ENCODE measurements around the gene SLC45A3. TPM values are rescaled to one million over a fixed set of nuclear protein-coding genes. Genes with fewer than 3 reads are reported as not detected.

The SLC45A3 gene
- total RNA-seq, 1 experiment from 2014 or later, result 3.0 TPM

- ChIA-PET CTCF (interaction anchor here (2.0 to 6.5 kb wide), 4 partner anchors 49 to 136 kb away, joined by 11 to 110 read pairs (median 44); no protein-coding TSS in a partner anchor), POLR2A (no interaction called here)
- intact Hi-C loops (cut with micrococcal nuclease; ENCODE audit: unreplicated experiment) (no loop called here), in situ Hi-C loops (cut with HindIII; ENCODE audit: low pct_unique_long_range_greater_than_20kb, low sequenced_read_pairs) (no loop called here)
- no TSS peak for BruUV-seq (replicated peaks)
- Histone ChIP-seq H3K4me3 (ENCODE audit: low read depth in 2 of 2, low read length in 2 of 2) (no peak overlapping the region), H3K27me3 (ENCODE audit: control insufficient read depth, insufficient read depth, low read length) (no peaks in the 10 kb centered on the region), H3K27ac (ENCODE audit: low read length) (no peak overlapping the region), H3K36me3 (ENCODE audit: control insufficient read depth, insufficient read depth, low read length) (no peaks in the 10 kb centered on the region), H3K4me1 (ENCODE audit: control insufficient read depth, insufficient read depth, low read length) (peaks cover 14% of the 10 kb centered on the region), H3K9me3 (ENCODE audit: control insufficient read depth, insufficient read depth, low read depth, low read length) (no peaks in the 10 kb centered on the region)
- TF ChIP-seq POLR2AphosphoS5 (IDR thresholded peaks at IDR 0.05; ENCODE audit: low read depth, low read length), result no peak
- no peak for TF ChIP-seq SIN3A (IDR thresholded peaks at IDR 0.05; ENCODE audit: borderline replicate concordance, insufficient read depth, low read depth, low read length)
- TF ChIP-seq, protein P1, sequence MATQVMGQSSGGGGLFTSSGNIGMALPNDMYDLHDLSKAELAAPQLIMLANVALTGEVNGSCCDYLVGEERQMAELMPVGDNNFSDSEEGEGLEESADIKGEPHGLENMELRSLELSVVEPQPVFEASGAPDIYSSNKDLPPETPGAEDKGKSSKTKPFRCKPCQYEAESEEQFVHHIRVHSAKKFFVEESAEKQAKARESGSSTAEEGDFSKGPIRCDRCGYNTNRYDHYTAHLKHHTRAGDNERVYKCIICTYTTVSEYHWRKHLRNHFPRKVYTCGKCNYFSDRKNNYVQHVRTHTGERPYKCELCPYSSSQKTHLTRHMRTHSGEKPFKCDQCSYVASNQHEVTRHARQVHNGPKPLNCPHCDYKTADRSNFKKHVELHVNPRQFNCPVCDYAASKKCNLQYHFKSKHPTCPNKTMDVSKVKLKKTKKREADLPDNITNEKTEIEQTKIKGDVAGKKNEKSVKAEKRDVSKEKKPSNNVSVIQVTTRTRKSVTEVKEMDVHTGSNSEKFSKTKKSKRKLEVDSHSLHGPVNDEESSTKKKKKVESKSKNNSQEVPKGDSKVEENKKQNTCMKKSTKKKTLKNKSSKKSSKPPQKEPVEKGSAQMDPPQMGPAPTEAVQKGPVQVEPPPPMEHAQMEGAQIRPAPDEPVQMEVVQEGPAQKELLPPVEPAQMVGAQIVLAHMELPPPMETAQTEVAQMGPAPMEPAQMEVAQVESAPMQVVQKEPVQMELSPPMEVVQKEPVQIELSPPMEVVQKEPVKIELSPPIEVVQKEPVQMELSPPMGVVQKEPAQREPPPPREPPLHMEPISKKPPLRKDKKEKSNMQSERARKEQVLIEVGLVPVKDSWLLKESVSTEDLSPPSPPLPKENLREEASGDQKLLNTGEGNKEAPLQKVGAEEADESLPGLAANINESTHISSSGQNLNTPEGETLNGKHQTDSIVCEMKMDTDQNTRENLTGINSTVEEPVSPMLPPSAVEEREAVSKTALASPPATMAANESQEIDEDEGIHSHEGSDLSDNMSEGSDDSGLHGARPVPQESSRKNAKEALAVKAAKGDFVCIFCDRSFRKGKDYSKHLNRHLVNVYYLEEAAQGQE (IDR thresholded peaks at IDR 0.05; ENCODE audit: insufficient read depth in 1 of 2, low read depth in 2 of 2, low read length in 1 of 2), result no peak
- TF ChIP-seq, protein P2, sequence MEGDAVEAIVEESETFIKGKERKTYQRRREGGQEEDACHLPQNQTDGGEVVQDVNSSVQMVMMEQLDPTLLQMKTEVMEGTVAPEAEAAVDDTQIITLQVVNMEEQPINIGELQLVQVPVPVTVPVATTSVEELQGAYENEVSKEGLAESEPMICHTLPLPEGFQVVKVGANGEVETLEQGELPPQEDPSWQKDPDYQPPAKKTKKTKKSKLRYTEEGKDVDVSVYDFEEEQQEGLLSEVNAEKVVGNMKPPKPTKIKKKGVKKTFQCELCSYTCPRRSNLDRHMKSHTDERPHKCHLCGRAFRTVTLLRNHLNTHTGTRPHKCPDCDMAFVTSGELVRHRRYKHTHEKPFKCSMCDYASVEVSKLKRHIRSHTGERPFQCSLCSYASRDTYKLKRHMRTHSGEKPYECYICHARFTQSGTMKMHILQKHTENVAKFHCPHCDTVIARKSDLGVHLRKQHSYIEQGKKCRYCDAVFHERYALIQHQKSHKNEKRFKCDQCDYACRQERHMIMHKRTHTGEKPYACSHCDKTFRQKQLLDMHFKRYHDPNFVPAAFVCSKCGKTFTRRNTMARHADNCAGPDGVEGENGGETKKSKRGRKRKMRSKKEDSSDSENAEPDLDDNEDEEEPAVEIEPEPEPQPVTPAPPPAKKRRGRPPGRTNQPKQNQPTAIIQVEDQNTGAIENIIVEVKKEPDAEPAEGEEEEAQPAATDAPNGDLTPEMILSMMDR (IDR thresholded peaks at IDR 0.05), result no peak
- TF ChIP-seq TCF7L2 (IDR thresholded peaks at IDR 0.05; ENCODE audit: low read depth, low read length), result no peak
- ATAC-seq (no peak), DNase-seq (ENCODE audit: low read depth, low spot score) (no peak)
Measured at GRCh38 chr1:205660361-205660760, 19.9 kb downstream of the SLC45A3 start.

DNA sequence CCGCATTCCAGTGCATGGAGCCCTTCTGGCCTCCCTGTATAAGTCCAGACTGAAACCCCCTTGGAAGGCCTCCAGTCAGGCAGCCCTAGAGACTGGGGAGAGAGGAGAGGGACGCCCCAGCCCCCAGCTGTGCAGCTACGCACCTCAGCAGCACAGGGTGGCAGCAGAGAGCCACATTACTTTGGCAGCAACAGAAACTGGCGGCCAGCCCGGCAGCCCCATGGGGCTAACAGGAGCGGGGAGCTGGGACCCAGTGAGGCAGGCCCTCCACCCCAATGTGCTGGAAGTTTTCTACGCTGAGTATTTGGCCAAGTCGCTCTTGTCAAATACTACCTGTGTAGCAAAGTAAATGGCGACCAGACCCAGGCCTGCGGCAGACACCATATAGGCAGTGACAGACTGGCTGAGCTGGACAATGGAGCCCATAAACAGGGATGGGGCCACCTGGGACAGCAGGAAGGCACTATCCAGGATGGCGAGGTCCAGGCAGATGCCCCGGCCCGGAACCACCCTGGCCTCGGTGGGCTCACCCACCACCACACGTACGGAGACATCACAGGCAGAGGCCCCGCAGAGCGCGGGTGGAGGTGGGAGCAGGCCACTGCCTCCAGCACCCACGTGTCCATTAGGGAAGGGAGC is 21.2 kb downstream of the SLC45A3 start:
- CTCF ChIA-PET, result interaction anchor here (0.5 to 6.5 kb wide), 15 partner anchors 13 to 318 kb away, joined by 3 to 110 read pairs (median 4); partner anchors contain the start of gene SLC45A3

More for the DNA sequence above, 21.2 kb downstream of the SLC45A3 start:
- H3K4me3 ChIP-seq (ENCODE audit: low read depth in 2 of 2, low read length in 2 of 2), result no peak overlapping the region
- POLR2A ChIA-PET, result no interaction called here
- no peak overlapping the region for H3K27ac ChIP-seq (ENCODE audit: low read length)
- intact Hi-C loops (cut with micrococcal nuclease; ENCODE audit: unreplicated experiment) (loop anchor here (2.0 kb wide), 1 partner anchor 52 kb away; no protein-coding TSS in a partner anchor), in situ Hi-C loops (cut with HindIII; ENCODE audit: low pct_unique_long_range_greater_than_20kb, low sequenced_read_pairs) (no loop called here)
- peaks cover 2% of the 10 kb centered on the region for H3K4me1 ChIP-seq (ENCODE audit: control insufficient read depth, insufficient read depth, low read length)
- BruUV-seq (replicated peaks), result no TSS peak
- ATAC-seq (peak; percentile 87), DNase-seq (ENCODE audit: low read depth, low spot score) (no peak)
- no peaks in the 10 kb centered on the region for H3K9me3 ChIP-seq (ENCODE audit: control insufficient read depth, insufficient read depth, low read depth, low read length)
- no peaks in the 10 kb centered on the region for H3K36me3 ChIP-seq (ENCODE audit: control insufficient read depth, insufficient read depth, low read length)
- H3K27me3 ChIP-seq (ENCODE audit: control insufficient read depth, insufficient read depth, low read length), result no peaks in the 10 kb centered on the region
- TF ChIP-seq, protein P2 (IDR thresholded peaks at IDR 0.05), result peak; percentile 93
- no peak for TF ChIP-seq SIN3A (IDR thresholded peaks at IDR 0.05; ENCODE audit: borderline replicate concordance, insufficient read depth, low read depth, low read length)

Measured in Panc1 (cell line).